GM21447 (cell line): ENCODE measurements around the gene HSPB2.

Experiments used
- ATAC-seq: cut with Tn5 transposase; IDR thresholded peaks from one replicate; pipeline ENCODE4 v1.9.1; 2021; ENCODE audit not compliant: unreplicated experiment

Gene HSPB2

GRCh38 chr11:111937461-111937769, 24.9 kb downstream of the HSPB2 start:
- no peak for ATAC-seq

- ATAC-seq = no peak
These were observed 25.3 kb downstream of the HSPB2 start for GRCh38 chr11:111937844-111938243.

- ATAC-seq = peak; percentile 85
These were observed 26.2 kb downstream of the HSPB2 start for GRCh38 chr11:111938687-111939160.

GRCh38 chr11:111939836-111940604, 27.5 kb downstream of the HSPB2 start:
- ATAC-seq = no peak

GRCh38 chr11:111941963-111942362, 29.4 kb downstream of the HSPB2 start:
- no peak for ATAC-seq

GRCh38 chr11:111942829-111943228, 30.3 kb downstream of the HSPB2 start:
- ATAC-seq = no peak

DNA sequence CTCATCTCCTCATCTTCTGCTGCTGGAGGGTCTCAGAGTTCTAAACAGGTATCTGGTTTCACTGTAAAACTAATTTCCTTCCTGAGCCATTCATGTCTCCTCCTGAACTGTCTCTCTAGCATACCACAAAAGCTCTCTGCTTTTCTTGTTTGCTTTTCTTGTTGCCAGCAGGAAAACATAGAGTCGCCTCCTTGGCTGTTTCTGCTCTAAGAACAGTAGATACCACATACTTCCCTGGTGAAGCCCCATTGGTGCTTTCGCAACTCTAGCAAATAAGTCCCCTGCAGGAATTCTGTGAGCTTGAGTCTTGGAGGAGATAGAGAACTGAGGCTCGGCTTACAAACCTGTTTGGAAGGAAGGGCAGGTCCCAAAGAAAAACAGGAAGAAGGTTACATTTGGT, 31.6 kb downstream of the HSPB2 start:
- ATAC-seq = no peak

GRCh38 chr11:111944651-111945051, 32.1 kb downstream of the HSPB2 start:
- no peak for ATAC-seq

DNA sequence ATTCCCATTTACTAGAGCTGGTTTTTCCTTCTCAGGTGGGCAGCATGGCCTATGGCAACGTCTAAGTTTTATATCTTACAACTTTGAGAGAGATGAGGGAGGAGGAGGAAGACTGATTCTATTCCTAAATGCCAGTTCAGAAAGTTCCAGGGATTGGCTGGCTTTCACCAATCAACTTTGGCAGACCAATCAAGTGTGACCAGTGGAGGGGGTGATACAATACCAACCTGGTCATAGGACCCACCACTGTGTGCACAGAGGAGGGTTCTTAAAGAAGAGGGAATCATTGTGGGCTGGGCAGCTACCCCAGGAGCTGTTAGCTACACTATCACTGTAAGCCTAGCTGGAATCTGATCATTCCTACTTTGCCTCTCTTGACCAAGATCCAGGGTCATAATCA, 32.7 kb downstream of the HSPB2 start:
- no peak for ATAC-seq

- ATAC-seq = no peak
These were observed 34.0 kb downstream of the HSPB2 start for GRCh38 chr11:111946499-111946898.

- ATAC-seq = peak; percentile 51
These were observed 34.6 kb downstream of the HSPB2 start for GRCh38 chr11:111947143-111947542.

DNA sequence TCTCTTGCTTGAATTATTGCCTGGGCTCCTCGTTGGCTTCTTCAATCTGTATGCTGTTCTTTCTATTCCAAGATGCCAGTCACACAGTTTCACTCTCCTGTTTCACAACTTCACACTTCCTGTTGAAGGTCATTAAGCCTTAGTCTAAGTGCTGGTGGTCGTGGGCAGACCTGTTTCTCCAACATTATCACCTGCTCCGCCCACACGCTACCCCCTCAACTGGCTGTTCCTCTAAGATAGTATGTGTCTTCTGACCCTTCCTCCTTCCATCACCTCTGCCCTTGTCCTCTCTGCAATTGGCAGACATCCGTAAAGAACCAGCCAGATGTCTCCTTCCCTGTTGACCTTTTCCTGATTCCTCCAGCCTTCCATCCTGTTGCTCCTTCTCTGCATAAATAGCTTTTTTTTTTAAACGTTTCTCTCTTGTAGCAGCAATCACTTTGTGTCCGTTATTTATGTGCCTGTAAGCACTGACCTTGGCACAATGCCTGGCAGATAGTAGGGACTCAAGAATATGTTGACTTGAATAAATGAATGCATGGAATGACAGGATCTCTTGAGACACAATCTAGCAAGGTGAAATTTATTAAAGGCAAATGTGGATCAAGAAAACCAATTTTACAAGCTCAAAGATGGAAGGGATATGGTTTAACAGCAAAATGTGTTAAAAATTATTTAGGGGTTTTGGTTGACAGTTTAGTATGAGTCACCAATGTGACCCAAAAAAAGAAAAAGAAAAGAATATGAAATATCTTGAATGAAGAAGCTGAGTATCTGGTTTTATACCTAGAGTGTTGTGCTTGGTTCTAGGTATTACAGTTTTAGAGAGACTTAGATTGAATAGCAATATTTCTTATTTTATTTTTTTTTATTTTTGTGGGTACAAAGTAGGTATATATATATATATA, 37.2 kb downstream of the HSPB2 start:
- ATAC-seq = no peak

- ATAC-seq = no peak
These were observed 39.0 kb downstream of the HSPB2 start for GRCh38 chr11:111951565-111951964.

GRCh38 chr11:111954154-111954553, 41.6 kb downstream of the HSPB2 start:
- no peak for ATAC-seq

GRCh38 chr11:111957663-111958444, 45.3 kb downstream of the HSPB2 start:
- ATAC-seq = no peak

DNA sequence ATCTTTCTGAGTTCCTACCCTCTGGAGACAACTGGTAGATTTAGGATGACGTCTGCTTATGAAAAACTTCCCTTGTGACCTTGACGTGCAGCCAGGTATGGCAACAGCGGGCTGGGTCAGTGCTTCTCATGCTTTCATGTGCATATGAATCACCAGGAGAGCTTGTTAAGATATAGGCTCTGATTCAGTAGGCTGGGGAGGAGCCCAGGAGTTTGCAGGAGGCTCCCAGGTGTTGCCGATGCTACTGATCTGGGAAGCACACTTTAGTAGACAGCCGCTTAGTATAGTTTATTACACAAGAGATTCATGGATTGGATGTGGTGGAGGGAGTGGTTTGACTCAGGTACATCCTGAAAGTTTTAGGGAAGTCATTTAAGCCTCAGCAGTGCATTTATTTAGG, 48.4 kb downstream of the HSPB2 start:
- no peak for ATAC-seq

GRCh38 chr11:111961389-111962300, 49.1 kb downstream of the HSPB2 start:
- no peak for ATAC-seq
